GM18499 (cell line): ENCODE measurements around the gene IL25.

Experiments used
- ATAC-seq: cut with Tn5 transposase; IDR thresholded peaks from one replicate; pipeline ENCODE4 v1.9.1; 2021; ENCODE audit warnings: moderate number of reproducible peaks; ENCODE audit not compliant: insufficient read depth, unreplicated experiment

The IL25 gene

DNA sequence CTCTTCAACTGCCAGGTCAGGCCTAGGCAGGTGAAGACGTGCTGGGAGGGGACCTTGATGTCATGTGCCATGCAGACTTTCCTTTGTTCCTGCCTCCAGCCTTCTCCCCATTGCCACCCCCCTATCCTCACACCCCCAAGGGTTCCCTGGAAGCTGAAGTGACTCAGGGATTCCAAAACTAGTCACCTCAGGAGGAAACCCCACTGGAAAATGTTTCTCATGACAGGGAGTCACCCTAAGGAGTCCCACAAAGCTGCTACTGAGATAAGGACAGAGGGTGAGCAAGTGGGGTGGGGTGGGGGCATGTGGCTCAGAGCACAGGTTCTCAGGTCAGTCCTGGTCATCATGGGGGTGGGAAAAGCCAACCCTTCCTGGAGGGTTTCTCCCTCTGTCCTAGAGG is 2.4 kb upstream of the IL25 start:
- no peak for ATAC-seq

DNA sequence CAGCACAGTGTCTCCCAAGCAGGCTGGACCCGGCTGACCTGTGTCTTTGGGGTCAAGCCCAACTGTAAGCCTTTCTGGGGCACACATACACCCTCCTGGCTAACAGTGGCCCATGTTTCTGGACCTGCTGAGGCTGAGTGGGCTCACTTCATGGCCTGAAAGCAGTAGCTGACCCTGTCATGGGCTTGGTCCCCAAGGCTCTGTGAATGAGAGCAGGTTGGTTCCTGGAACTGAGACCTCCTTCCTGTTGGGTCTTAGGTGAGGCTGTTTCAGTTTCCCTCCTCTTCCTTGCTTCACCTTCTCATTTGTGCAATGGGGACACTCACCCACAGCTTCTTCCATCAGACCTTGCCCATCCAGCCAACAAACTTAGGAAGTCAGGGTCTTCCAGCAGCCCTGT is 744 bp upstream of the IL25 start:
- ATAC-seq: no peak

DNA sequence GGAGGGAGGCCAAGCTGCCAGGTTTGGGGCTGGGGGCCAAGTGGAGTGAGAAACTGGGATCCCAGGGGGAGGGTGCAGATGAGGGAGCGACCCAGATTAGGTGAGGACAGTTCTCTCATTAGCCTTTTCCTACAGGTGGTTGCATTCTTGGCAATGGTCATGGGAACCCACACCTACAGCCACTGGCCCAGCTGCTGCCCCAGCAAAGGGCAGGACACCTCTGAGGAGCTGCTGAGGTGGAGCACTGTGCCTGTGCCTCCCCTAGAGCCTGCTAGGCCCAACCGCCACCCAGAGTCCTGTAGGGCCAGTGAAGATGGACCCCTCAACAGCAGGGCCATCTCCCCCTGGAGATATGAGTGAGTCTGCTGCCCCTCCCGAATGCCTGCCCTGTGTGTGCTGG is 432 bp downstream of the IL25 start:
- ATAC-seq: no peak

DNA sequence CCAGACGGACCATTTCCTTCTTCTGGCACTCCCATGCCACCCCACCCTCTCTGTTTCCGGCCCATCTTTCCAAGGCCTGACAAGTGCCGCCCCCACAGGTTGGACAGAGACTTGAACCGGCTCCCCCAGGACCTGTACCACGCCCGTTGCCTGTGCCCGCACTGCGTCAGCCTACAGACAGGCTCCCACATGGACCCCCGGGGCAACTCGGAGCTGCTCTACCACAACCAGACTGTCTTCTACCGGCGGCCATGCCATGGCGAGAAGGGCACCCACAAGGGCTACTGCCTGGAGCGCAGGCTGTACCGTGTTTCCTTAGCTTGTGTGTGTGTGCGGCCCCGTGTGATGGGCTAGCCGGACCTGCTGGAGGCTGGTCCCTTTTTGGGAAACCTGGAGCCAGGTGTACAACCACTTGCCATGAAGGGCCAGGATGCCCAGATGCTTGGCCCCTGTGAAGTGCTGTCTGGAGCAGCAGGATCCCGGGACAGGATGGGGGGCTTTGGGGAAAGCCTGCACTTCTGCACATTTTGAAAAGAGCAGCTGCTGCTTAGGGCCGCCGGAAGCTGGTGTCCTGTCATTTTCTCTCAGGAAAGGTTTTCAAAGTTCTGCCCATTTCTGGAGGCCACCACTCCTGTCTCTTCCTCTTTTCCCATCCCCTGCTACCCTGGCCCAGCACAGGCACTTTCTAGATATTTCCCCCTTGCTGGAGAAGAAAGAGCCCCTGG is 3.1 kb downstream of the IL25 start:
- ATAC-seq: no peak

DNA sequence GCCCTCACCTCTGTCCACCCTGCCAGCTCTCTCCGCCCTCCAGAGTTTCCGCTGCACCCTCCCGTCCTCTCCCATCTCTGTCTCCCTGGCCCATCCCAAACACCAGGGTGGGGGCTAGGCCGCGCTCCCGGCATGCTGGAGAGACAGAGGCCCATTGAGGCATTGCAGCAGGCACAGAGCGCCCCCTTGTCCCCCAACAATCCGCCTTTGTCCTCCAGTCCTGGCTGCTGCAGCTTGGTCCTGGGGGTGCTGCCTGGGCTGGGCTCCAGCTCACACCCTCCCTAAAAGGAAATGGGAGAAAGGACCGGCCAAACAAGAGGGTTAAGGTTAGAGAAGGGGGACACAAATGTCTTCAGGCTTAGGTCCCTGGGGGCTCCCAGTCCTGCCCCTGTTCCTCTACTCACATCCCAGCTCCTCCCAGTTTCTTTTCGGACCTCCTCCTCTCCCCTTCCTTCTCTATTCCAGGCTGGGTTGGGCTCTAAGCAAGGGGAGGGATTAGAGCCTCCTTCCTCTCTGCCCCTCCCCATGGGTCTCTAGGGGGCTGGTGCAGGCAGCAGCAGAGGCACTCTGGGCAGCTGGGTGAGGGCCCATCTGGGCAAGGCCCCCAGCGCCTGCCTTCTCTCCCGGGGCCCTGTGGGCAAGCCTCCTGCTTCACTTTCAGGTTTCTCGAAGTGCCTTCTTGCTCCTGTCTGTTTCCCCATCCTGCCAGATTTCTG is 4.0 kb downstream of the IL25 start, which contains the start of gene CMTM5:
TSS of gene CMTM5 (plus strand) at position 565 of the 716 bp plus-strand sequence. CDS start 206 bp downstream, outside the sequence.
- ATAC-seq: no peak

DNA sequence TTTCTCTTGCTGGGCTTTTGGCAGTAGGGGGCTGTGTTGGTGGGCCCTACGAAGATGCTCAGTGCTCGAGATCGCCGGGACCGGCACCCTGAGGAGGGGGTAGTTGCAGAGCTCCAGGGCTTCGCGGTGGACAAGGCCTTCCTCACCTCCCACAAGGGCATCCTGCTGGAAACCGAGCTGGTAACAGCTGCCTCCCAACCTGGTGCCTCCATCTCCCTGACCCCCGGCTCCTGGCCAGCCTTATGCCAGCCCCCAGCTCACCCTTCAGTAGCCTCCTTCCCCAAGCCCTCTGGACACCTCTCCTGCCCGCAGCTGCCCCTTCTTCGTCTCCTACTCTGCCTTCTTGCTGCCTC is 4.6 kb downstream of the IL25 start:
- no peak for ATAC-seq

DNA sequence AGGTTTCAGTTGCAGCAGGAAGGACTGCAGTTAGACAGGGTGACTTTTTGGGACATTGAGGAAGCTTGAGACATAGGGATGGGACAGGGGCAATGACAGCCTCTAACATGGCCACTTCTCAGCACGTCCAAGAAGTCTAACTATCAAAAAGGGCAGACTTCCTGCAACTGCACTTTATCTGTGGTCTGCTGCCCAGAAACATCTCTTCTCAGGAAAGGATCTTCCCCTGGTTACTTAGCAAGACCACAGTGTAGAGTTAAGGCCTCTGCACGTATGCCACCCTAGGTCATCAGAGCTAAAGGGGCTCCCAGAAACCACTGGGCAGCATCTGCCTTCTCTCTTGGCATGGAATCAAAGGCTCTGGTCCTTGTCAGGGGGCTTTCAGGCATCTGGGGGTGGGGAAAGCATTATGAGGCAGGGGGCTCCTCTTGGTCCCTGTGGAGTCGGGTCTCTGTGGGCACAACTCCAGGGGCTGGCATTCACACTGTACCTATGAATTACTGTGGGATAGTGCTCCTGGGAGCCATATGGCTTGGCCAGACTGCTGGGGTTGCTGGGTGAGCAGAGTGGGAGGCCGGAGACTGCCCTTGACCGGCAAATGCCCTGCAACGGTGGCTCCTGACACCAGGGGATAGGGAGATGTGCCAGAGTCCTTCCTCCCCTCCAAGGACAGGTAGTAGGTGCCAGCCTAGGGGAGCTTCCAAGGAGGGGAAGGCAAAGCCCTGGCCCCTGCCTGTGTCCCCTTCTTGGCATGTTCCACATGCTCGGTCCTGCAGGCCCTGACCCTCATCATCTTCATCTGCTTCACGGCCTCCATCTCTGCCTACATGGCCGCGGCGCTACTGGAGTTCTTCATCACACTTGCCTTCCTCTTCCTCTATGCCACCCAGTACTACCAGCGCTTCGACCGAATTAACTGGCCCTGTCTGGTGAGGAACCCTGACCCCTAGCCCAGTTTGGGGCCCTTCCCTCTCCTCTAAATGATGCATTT is 5.3 kb downstream of the IL25 start:
- no peak for ATAC-seq

DNA sequence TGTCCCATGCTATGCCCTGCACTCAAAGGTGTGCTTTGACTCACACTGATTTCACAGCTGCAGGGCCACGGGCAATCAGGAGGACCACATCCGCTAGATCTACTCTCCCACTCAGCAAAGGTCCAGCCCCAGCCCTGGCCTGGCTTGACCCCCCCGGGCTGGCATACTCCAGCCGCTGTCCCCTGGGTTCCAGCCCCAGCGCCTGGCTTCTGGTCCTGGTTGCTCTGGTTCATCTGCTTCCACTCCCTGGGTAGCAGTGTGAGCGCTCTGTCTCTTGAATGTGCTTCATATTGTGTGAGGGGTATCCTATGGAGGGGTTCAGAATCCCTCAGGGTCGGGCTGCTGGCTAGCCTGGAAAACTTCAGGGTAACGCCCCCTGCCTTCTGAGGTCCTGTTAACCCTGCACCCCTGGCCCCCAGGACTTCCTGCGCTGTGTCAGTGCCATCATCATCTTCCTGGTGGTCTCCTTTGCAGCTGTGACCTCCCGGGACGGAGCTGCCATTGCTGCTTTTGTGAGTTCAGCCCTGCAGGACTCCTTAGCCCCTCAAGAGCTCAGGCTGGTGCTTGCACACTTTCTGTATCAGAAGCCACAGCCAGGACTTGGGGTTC is 6.1 kb downstream of the IL25 start:
- ATAC-seq: no peak

DNA sequence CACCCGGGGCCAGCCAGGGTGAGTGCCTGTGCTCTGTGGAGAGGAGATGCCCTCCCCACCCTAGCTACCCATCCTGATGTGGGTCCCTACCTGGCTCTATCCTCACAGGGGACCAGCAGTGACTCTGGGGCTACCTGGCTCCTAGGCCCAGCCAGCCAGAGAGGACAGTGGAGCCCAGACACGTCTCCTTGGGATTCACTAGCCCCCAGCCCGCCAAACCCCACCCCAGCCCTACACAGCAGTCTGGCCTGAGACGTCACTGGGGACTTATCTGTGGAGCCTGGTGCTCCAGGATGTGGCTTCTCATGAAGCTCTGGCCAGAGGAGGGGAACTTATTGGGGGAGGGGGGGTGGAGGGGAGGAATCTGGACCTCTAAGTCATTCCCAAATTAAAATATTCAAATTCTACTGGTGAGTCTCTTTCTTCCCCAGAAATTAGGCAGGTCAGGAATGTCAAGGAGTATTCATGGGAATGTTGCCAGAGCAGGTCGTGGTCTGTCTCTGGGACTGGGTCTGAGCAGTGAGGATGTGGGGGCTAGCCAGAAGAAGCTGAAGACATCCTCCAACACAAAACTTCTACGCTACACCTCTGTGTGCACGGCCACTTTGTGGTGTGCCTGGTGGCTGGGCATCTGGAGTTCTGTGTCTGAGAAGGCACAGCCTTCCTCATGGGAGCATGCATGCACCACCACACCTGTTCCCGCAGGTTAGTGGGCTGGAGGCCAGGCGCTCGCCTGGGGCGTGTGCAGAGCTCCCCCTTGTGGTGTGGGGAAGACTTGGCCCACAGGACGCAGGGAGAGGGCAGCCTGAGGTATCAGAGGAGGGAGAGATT is 7.0 kb downstream of the IL25 start:
- no peak for ATAC-seq

DNA sequence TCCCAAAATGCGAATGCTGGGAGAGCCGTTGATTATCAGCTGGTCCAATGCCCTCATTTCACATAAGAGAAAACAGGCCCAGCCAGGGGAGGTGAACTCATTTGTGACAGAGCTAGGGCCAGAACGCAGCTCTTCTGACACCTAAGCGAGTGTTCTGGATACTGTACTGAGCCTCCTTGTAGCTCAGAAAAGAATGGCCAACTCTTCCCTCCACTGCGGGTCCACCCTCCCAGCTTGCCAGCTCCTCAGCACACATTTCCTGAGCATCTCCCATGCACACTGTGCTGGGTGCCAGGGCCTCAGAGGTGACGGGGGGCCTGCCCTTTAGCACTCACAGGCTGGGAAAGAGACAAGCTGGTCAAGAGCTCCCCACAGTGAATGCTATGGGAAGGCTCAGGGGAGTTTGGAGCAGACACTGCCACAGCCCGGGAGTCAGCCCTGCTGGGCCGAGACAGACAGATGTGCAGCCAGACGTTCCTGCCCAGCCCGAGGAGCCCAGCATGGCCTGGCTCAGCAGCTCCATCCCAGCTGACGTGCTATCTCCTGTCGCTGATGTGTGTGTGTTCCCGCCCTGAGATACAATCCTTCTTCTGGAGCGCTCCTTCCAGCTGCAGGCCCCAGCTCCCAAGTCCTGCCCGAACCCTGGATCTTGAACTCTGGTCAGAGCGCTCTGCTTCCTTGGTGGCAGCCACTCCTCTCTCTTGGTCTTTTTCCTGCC is 7.7 kb downstream of the IL25 start:
- no peak for ATAC-seq

DNA sequence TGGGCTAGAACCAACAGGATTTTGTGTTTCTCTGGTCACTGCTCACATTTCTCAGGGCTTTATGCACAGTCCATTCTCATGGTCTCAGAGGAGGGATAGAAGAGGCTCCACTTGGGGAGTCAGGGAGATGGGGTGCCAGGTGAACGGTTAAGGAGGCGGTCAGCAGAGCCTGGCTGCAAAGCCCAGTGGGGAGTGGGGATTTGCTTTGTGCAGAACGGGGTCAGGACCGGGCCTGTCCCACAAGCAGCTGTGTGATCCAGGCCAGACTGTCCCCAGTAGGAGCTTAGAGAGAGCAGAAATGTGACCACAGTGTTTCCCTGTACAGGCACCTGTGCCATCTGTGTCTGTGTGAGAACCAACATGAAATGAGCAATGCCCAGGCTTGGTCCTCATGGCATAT is 8.4 kb downstream of the IL25 start:
- ATAC-seq: no peak

DNA sequence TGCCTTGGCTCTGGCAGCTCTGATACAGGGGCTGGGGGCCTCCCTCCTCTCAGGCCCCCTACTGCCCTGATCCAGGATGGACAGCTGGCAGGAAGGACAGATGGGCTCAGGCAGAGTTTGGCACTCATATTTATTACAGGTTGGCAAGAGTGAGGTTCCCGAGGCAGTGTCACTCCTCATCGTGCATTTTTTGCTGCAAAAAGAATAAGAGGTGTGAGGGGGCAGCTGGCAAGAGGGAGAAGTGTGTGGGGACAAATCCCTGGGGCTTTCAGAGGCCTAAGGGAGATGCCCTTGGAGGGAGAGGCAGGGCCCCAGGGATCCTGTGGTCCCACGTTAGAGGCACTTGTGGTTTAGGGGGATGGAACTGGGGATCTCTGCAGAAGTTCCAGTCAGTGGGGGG is 9.3 kb downstream of the IL25 start:
- ATAC-seq: no peak

DNA sequence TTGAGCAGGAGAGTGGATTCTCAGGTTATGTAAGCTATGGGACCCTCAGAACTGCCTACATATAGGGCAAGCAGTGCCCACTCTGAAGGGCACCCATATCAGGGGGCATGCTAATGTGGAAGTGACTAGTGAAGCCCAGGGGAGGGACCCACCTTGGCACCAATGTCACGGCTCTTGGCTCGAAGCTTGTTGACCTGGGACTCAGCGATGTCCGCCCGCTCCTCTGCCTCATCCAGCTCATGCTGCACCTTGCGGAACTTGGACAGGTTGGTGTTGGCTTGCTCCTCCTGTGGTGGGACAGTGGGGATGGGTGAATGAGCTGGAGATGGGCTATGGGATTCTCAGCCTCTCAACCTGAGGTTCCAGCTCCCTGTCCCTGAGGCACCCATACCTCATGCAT is 9.7 kb downstream of the IL25 start:
- no peak for ATAC-seq

DNA sequence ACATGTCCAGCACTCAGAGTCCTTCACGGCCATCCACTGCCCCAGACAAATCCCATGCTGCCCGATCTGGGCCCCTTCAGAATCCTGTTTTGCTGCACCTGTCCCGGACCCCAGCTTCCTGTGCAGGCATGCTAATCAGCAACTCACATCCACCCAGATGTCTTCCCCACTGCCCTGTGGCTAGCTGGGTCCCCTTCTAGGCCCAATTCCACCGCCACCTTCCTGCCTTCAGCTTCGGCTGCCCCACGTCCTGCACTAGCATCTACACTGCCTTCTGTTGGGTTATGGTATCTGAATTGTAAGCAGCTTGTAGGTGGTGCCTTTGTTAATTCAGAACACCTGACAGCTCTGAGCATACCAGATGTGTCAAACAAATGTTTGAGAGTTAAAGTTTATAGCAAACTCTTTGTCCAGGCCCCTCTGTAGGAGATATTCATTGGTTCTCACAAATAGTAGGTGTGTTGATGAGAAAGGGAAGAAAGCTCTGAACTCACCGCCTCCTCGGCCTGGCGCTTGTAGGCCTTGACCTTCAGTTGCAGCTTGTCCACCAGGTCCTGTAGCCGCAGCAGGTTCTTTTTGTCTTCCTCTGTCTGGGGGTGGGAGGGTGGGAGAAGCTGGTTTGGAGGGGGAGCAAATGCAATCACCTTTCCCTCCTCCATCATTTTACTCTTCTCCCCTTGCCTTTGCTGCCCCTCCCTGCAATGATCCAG is 10.3 kb downstream of the IL25 start:
- no peak for ATAC-seq

DNA sequence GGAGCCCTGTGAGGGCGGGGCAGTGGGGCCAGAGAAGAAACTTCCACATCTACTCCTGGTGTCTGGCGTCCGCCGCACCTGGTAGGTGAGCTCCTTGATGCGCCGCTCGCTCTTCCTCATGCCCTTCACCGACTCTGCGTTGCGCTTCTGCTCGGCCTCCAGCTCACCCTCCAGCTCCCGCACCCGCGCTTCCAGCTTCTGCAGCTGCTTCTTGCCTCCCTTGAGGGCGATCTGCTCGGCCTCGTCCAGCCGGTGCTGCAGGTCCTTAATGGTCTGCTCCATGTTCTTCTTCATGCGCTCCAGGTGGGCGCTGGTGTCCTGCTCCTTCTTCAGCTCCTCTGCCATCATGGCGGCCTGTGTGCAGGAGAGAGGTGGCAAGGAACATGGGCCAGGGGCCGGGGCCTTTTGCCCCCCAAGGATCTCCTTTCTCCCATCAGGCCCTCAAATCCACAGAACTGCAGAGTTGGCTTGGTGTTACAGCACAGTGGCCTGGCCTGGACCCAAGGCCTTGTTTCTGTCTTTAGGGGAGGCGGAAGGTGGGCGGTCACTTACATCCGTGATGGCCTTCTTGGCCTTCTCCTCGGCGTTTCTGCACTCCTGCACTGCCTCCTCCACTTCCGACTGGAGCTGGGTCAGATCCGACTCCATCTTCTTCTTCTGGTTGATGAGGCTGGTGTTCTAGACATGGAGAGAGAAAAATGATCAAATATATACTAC is 11.9 kb downstream of the IL25 start:
- no peak for ATAC-seq

DNA sequence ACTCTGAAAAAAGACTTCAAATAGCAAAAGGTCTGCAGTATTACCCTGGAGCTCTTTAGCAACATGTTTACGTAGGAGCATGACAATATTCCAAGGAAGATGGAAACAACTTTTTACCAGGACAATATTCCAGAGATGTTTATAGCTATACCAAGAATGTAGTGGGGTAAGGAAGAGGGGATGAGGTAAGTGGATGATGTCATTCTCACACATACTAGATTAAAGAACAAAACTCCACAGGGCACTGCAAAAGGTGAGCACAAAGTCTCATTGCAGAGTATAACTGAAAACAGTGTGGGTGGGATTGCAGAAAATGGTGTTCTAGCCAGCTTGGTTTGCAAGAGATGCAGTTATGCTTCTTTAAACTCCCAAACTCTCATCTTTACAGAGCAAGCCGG is 12.6 kb downstream of the IL25 start:
- no peak for ATAC-seq

DNA sequence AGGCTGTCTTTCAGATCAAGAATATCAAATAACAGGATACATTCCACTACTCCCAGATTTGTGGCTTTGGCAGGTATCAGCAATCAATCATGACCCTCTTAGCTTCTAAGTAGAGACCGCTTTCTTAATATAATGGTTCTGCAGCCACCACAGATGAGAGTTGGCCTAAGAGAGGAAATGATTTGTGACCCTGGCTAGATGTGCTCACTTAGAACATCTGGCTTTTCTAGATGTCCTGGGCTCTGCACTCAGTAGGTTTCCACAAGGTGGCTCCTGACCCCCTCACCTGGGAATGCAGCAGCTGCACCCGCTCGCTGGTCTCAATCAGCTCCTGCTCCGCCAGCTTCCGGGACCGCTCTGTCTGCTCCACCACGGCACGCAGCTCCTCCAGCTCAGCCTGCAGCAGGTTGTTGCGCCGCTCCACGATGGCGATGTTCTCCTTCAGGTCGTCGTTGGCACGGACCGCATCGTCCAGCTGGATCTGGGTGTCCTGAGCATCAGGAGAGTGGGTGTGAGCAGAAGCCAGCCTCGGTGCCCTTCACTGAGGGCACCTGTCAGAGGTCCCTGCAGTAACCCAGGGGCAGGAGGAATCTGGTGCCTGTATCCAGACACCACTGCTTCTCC is 13.1 kb downstream of the IL25 start:
- ATAC-seq: no peak
